Mucosa of stomach (tissue), 1 donor: ENCODE data around the gene CSHL1.
"Not testable (repeated sequence)": the region's sequence is repeated elsewhere in the genome, so short reads cannot be mapped to it uniquely, and the experiment has no call there.

ENCODE experiments used
- H3K27me3 ChIP-seq: one replicate; pipeline ENCODE4 v1.7.0; 2013; ENCODE audit warnings: mild to moderate bottlenecking, low read length; ENCODE audit not compliant: control insufficient read depth, insufficient read depth
- H3K36me3 ChIP-seq: one replicate; pipeline ENCODE4 v1.7.0; 2013; ENCODE audit warnings: low read length; ENCODE audit not compliant: control insufficient read depth, insufficient read depth
- H3K4me1 ChIP-seq: one replicate; pipeline ENCODE4 v1.7.0; 2013; ENCODE audit warnings: mild to moderate bottlenecking, low read length; ENCODE audit not compliant: control insufficient read depth, insufficient read depth
- H3K4me3 ChIP-seq: one replicate; pipeline ENCODE4 v1.7.0; 2013; ENCODE audit warnings: low read length
- H3K9ac ChIP-seq: one replicate; pipeline ENCODE4 v1.7.0; 2013; ENCODE audit warnings: mild to moderate bottlenecking, low read length, moderate library complexity
- H3K9me3 ChIP-seq: one replicate; pipeline ENCODE4 v1.7.0; 2013; ENCODE audit warnings: mild to moderate bottlenecking, low read length, moderate library complexity; ENCODE audit not compliant: control insufficient read depth
- donor health status: Pancreatic carcinoma.

CSHL1 gene

GRCh38 chr17:63871646-63872365 lies 39.3 kb downstream of the CSHL1 start:
- H3K36me3 ChIP-seq, H3K9me3 ChIP-seq, H3K4me1 ChIP-seq, H3K27me3 ChIP-seq, H3K9ac ChIP-seq, H3K4me3 ChIP-seq: not testable (repeated sequence)

- not testable (repeated sequence) for H3K9me3 ChIP-seq, H3K36me3 ChIP-seq, H3K4me3 ChIP-seq, H3K27me3 ChIP-seq, H3K9ac ChIP-seq, H3K4me1 ChIP-seq
These were observed 40.8 kb downstream of the CSHL1 start for GRCh38 chr17:63870292-63870665.

GRCh38 chr17:63869491-63870291 lies 41.4 kb downstream of the CSHL1 start:
- H3K4me3 ChIP-seq, H3K36me3 ChIP-seq, H3K9me3 ChIP-seq, H3K27me3 ChIP-seq, H3K9ac ChIP-seq, H3K4me1 ChIP-seq: not testable (repeated sequence)

GRCh38 chr17:63866625-63867024 lies 44.4 kb downstream of the CSHL1 start:
- not testable (repeated sequence) for H3K27me3 ChIP-seq, H3K4me3 ChIP-seq, H3K4me1 ChIP-seq, H3K9ac ChIP-seq, H3K36me3 ChIP-seq, H3K9me3 ChIP-seq
